ENCODE measurements around the gene EARS2. TPM values are rescaled to one million over a fixed set of nuclear protein-coding genes. Genes with fewer than 3 reads are reported as not detected.
A peak's percentile ranks its signal among the peaks of the same experiment; 100 is the strongest.

EARS2 gene
- total and polyA plus RNA-seq, 9 of the 15 experiments (the other 6 are each of a cell fraction or from before 2014, with no cell fraction given): 17.6 to 58.6 (median 36.3) TPM

- intact Hi-C loops (cut with micrococcal nuclease) (no loop called here), in situ Hi-C loops (cut with MboI) (no loop called here)
- no peak overlapping the region for H2AFZ ChIP-seq (ENCODE audit: low read depth, low read length)
- no peak overlapping the region for H3K4me2 ChIP-seq (ENCODE audit: insufficient read depth, low read length)
- ATAC-seq (peak; percentile 37), DNase-seq (ENCODE audit: extremely low read depth in 1 of 4, low spot score in 3 of 4) (no peak), FAIRE-seq (no peak)
- peak overlapping the region in 1 of 2 experiments; percentile 68; a peak in 1 of 4 replicates for H3K9ac ChIP-seq (ENCODE audit: insufficient read depth in 1 of 2, low read depth in 2 of 2, low read length in 2 of 2)
- no peaks in the 10 kb centered on the region for H3K9me3 ChIP-seq (replicated peaks; ENCODE audit: control insufficient read depth, insufficient read depth, low read depth, low read length)
- POLR2A ChIA-PET: interaction anchor here (0.5 to 2.3 kb wide), 10 partner anchors 9 to 1003 kb away, joined by 3 to 9 read pairs (median 4); no protein-coding TSS in a partner anchor
- 49% methylated on average over 9 of the region's 12 CpGs for WGBS (ENCODE audit: insufficient coverage, low coverage, missing lambda C conversion rate)
- CTCF ChIA-PET (ENCODE audit: low intra/inter-chr PET ratio): no interaction called here
- no peak overlapping the region for H3K27ac ChIP-seq (ENCODE audit: extremely low read depth, low read depth, low read length)
- H3K4me3 ChIP-seq: no peak overlapping the region
- H3K36me3 ChIP-seq (ENCODE audit: control insufficient read depth, insufficient read depth, low read length): peaks cover 67% of the 10 kb centered on the region
- H3K9me1 ChIP-seq (ENCODE audit: control insufficient read depth, insufficient read depth, low read length): no peaks in the 10 kb centered on the region
- H4K20me1 ChIP-seq (replicated peaks; ENCODE audit: control insufficient read depth, insufficient read depth, low read length): peaks cover 29% of the 10 kb centered on the region
- H3K4me1 ChIP-seq (replicated peaks in 1 of 2; ENCODE audit: control insufficient read depth in 2 of 2, insufficient read depth in 2 of 2, low read length in 2 of 2): peaks cover 10 to 34% of the 10 kb centered on the region in 2 experiments; a peak in 4 of 5 replicates
- H3K79me2 ChIP-seq (ENCODE audit: control insufficient read depth, insufficient read depth, low read length): peaks cover 60% of the 10 kb centered on the region
- no peaks in the 10 kb centered on the region for H3K27me3 ChIP-seq (ENCODE audit: control insufficient read depth in 2 of 2, insufficient read depth in 2 of 2, low read length in 2 of 2)
- no TSS peak for BruUV-seq (replicated peaks)
- TF ChIP-seq BHLHE40 (IDR thresholded peaks at IDR 0.05; ENCODE audit: low read length): peak; percentile 83
- peak; percentile 31; the same call in 1 of the 2 replicates for TF ChIP-seq MGA (IDR thresholded peaks at IDR 0.05)
- 0 out of 2 replicates have a peak, but pooled peaks have one; percentile 30 for TF ChIP-seq MITF (IDR thresholded peaks at IDR 0.05)
- no peak for TF ChIP-seq HDAC8 (tag; IDR thresholded peaks at IDR 0.05)
- peak; percentile 84 for TF ChIP-seq RAD51 (IDR thresholded peaks at IDR 0.05; ENCODE audit: borderline replicate concordance, low read depth)
- TF ChIP-seq USF1 (CRISPR knock-in tag; IDR thresholded peaks at IDR 0.05): peak; percentile 77
- no peak for TF ChIP-seq SAP30 (IDR thresholded peaks at IDR 0.05; ENCODE audit: borderline replicate concordance, insufficient read depth, low read depth, low read length, poor library complexity, severe bottlenecking)
Measured at GRCh38 chr16:23496821-23497542, 60.2 kb downstream of the EARS2 start.
